Activated CD8-positive, alpha-beta memory T cell treated with anti-CD3 and anti-CD28 coated beads for 48 hours (primary cell): Measurements from ENCODE around the gene GRID2IP.
"Not testable (repeated sequence)": the region's sequence is repeated elsewhere in the genome, so short reads cannot be mapped to it uniquely, and the experiment has no call there.

ENCODE experiments used
- DNase-seq, 3 experiments: peaks; one replicate each; pipeline ENCODE4 v3.0.0-alpha.2; 2020; ENCODE audit warnings: low read depth in 2 of 3, low spot score in 2 of 3

Gene GRID2IP

GRCh38 chr7:6551016-6551511, at the start of gene GRID2IP:
GRID2IP (minus strand) TSS chr7:6551461; CDS start chr7:6551436, 25 bp downstream.
- DNase-seq = no peak

GRCh38 chr7:6600093-6600492, 48.8 kb upstream of the GRID2IP start:
- DNase-seq = no peak

- DNase-seq = no peak
These were observed 39.4 kb upstream of the GRID2IP start for GRCh38 chr7:6590645-6591110.

GRCh38 chr7:6589829-6590644, 38.8 kb upstream of the GRID2IP start, which contains the start of gene INTS15:
INTS15 (plus strand) TSS chr7:6590021; CDS start chr7:6590284, 263 bp downstream.
- peak; percentile 62 to 75 (median 64) for DNase-seq

GRCh38 chr7:6589151-6589828, 38.0 kb upstream of the GRID2IP start:
- DNase-seq = no peak

GRCh38 chr7:6588566-6588965, 37.3 kb upstream of the GRID2IP start:
- no peak for DNase-seq

GRCh38 chr7:6585746-6586432, 34.6 kb upstream of the GRID2IP start:
- DNase-seq = not testable (repeated sequence)

- no peak for DNase-seq
These were observed 28.2 kb upstream of the GRID2IP start for GRCh38 chr7:6579446-6579845.

GRCh38 chr7:6578114-6579084, 27.1 kb upstream of the GRID2IP start:
- no peak for DNase-seq

GRCh38 chr7:6577369-6578113, 26.3 kb upstream of the GRID2IP start, which contains the start of gene ZDHHC4:
ZDHHC4 (plus strand) TSS chr7:6577454; CDS start chr7:6580562, 3,108 bp downstream.
- DNase-seq = peak; percentile 73 to 82 (median 76)

GRCh38 chr7:6576867-6577368, 25.7 kb upstream of the GRID2IP start:
- DNase-seq = not testable (repeated sequence)

GRCh38 chr7:6576024-6576866, 25.0 kb upstream of the GRID2IP start:
- DNase-seq = no peak

- DNase-seq = no peak
These were observed 24.2 kb upstream of the GRID2IP start for GRCh38 chr7:6575281-6576023.

- DNase-seq = no peak
These were observed 20.0 kb upstream of the GRID2IP start for GRCh38 chr7:6571160-6571779.

- no peak for DNase-seq
These were observed 16.6 kb upstream of the GRID2IP start for GRCh38 chr7:6567886-6568285.

- no peak for DNase-seq
These were observed 14.4 kb upstream of the GRID2IP start for GRCh38 chr7:6565655-6566054.
